Neural crest cell (in vitro differentiated cells): ENCODE data around the gene BCR. TPM values are rescaled to one million over a fixed set of nuclear protein-coding genes. Genes with fewer than 3 reads are reported as not detected.

ENCODE experiments used
- DNase-seq: peaks from one replicate; pipeline ENCODE4 v3.0.0; 2021; ENCODE audit warnings: low read depth, mixed read lengths, low spot score
- H3K27ac Mint-ChIP-seq: one replicate; pipeline ENCODE4 v1.8.0; 2021; ENCODE audit warnings: mild to moderate bottlenecking, mixed read lengths; ENCODE audit not compliant: unreplicated experiment
- H3K27me3 Mint-ChIP-seq: 2 replicates; pipeline ENCODE4 v1.8.0; 2021; ENCODE audit warnings: low read depth, mild to moderate bottlenecking, mixed read lengths
- H3K36me3 Mint-ChIP-seq: 2 replicates; pipeline ENCODE4 v1.8.0; 2021; ENCODE audit warnings: low read depth, mild to moderate bottlenecking, mixed read lengths
- H3K4me1 Mint-ChIP-seq: 2 replicates; pipeline ENCODE4 v1.8.0; 2021; ENCODE audit warnings: mixed read lengths
- H3K4me3 Mint-ChIP-seq: one replicate; pipeline ENCODE4 v1.8.0; 2021; ENCODE audit warnings: mild to moderate bottlenecking, mixed read lengths
- H3K9me3 Mint-ChIP-seq: 2 replicates; pipeline ENCODE4 v1.8.0; 2021; ENCODE audit warnings: mixed read lengths
- CTCF ChIP-seq: fragments of 200-600 bp; sonication (generic); conservative IDR thresholded peaks from 2 replicates; pipeline ENCODE4 v1.5.0; 2021; ENCODE audit warnings: antibody characterized with exemption, mild to moderate bottlenecking
- total RNA-seq: library from RNA; stranded (reverse); gene quantifications from 2 replicates; pipeline ENCODE4 v1.2.1, GENCODE V29; 2021

BCR gene
- total RNA-seq, 1 donor from 2014 or later = 54.2 TPM

GRCh38 chr22:23251445-23252093, 71.3 kb downstream of the BCR start:
- Mint-ChIP-seq H3K9me3 (no peaks in the 10 kb centered on the region), H3K27me3 (no peaks in the 10 kb centered on the region), H3K27ac (no peak overlapping the region), H3K36me3 (no peaks in the 10 kb centered on the region), H3K4me3 (no peak overlapping the region), H3K4me1 (peaks cover 30% of the 10 kb centered on the region)
- TF ChIP-seq CTCF = no peak
- no peak for DNase-seq

GRCh38 chr22:23253475-23254055, 73.3 kb downstream of the BCR start:
- H3K4me1 Mint-ChIP-seq = peaks cover 19% of the 10 kb centered on the region
- no peaks in the 10 kb centered on the region for H3K27me3 Mint-ChIP-seq
- H3K9me3 Mint-ChIP-seq = no peaks in the 10 kb centered on the region
- H3K4me3 Mint-ChIP-seq = no peak overlapping the region
- no peak for TF ChIP-seq CTCF
- no peak overlapping the region for H3K27ac Mint-ChIP-seq
- no peak for DNase-seq
- H3K36me3 Mint-ChIP-seq = no peaks in the 10 kb centered on the region

- DNase-seq = no peak
- peaks cover 10% of the 10 kb centered on the region for H3K4me1 Mint-ChIP-seq
- no peaks in the 10 kb centered on the region for H3K27me3 Mint-ChIP-seq
- no peak for TF ChIP-seq CTCF
- no peaks in the 10 kb centered on the region for H3K36me3 Mint-ChIP-seq
- H3K27ac Mint-ChIP-seq = no peak overlapping the region
- no peak overlapping the region for H3K4me3 Mint-ChIP-seq
- H3K9me3 Mint-ChIP-seq = no peaks in the 10 kb centered on the region
Observed at GRCh38 chr22:23255506-23256170, 75.3 kb downstream of the BCR start.

- Mint-ChIP-seq H3K4me1 (peaks cover 10% of the 10 kb centered on the region), H3K27me3 (no peaks in the 10 kb centered on the region), H3K36me3 (no peaks in the 10 kb centered on the region), H3K9me3 (no peaks in the 10 kb centered on the region), H3K27ac (no peak overlapping the region), H3K4me3 (no peak overlapping the region)
- DNase-seq = no peak
- TF ChIP-seq CTCF = no peak
Observed at GRCh38 chr22:23256171-23256932, 76.0 kb downstream of the BCR start.

- peaks cover 10% of the 10 kb centered on the region for H3K4me1 Mint-ChIP-seq
- H3K36me3 Mint-ChIP-seq = no peaks in the 10 kb centered on the region
- no peaks in the 10 kb centered on the region for H3K9me3 Mint-ChIP-seq
- no peaks in the 10 kb centered on the region for H3K27me3 Mint-ChIP-seq
- TF ChIP-seq CTCF = no peak
- H3K4me3 Mint-ChIP-seq = no peak overlapping the region
- peak overlapping the region; percentile 13 for H3K27ac Mint-ChIP-seq
- no peak for DNase-seq
Observed at GRCh38 chr22:23256986-23257888, 76.9 kb downstream of the BCR start.
